ENCODE results near the gene ROR2. TPM values are rescaled to one million over a fixed set of nuclear protein-coding genes. Genes with fewer than 3 reads are reported as not detected.

ROR2 gene
- total and polyA plus RNA-seq, 2 experiments from 2014 or later, result 8.1 to 18.8 TPM

- no peaks in the 10 kb centered on the region for H3K9me2 ChIP-seq (ENCODE audit: insufficient read depth)
- peaks cover 8% of the 10 kb centered on the region for H3K4me1 ChIP-seq (ENCODE audit: insufficient read depth)
- DNase-seq (ENCODE audit: low spot score), result no peak
- no peaks in the 10 kb centered on the region for H4K20me1 ChIP-seq (replicated peaks; ENCODE audit: insufficient read depth)
- peaks cover 15% of the 10 kb centered on the region; the same call in 2 of the 3 replicates for H3K4me1 Mint-ChIP-seq
- H3K36me3 Mint-ChIP-seq (ENCODE audit: low read depth), result no peaks in the 10 kb centered on the region; the same call in 2 of the 3 replicates
- no peak overlapping the region for H2AFZ ChIP-seq
- no peak overlapping the region for H3K4me3 Mint-ChIP-seq
- H3K27ac ChIP-seq (ENCODE audit: low read depth), result no peak overlapping the region
- ATAC-seq, result no peak
- TF ChIP-seq NANOG (IDR thresholded peaks at IDR 0.05; ENCODE audit: borderline replicate concordance) (no peak), REST (IDR thresholded peaks at IDR 0.05; ENCODE audit: unreplicated experiment) (no peak), ZNF331 (CRISPR knock-in tag; IDR thresholded peaks at IDR 0.05; ENCODE audit: low read depth) (no peak), EZH2 (IDR thresholded peaks at IDR 0.05; ENCODE audit: low read depth, unreplicated experiment) (no peak), STAT1 (IDR thresholded peaks at IDR 0.05; ENCODE audit: unreplicated experiment) (no peak), EZH2phosphoT487 (IDR thresholded peaks at IDR 0.05; ENCODE audit: unreplicated experiment) (no peak), CREB1 (CRISPR knock-in tag; IDR thresholded peaks at IDR 0.05; ENCODE audit: low read depth) (no peak), JUNB (IDR thresholded peaks at IDR 0.05; ENCODE audit: unreplicated experiment) (no peak)
- H3K27ac Mint-ChIP-seq, result no peak overlapping the region
- H3K9me3 Mint-ChIP-seq, result peaks cover 6% of the 10 kb centered on the region
- no peaks in the 10 kb centered on the region for H3K36me3 ChIP-seq (ENCODE audit: insufficient read depth)
- H3F3A ChIP-seq (replicated peaks; ENCODE audit: low read depth), result no peaks in the 10 kb centered on the region
- H3K4me2 ChIP-seq, result no peak overlapping the region
- H3K27me3 ChIP-seq (ENCODE audit: insufficient read depth), result no peaks in the 10 kb centered on the region
- no peaks in the 10 kb centered on the region for H3K79me2 ChIP-seq (replicated peaks; ENCODE audit: insufficient read depth)
- H3K27me3 Mint-ChIP-seq (ENCODE audit: insufficient read depth, low read depth, poor library complexity), result peaks cover 5% of the 10 kb centered on the region
- H3K4me3 ChIP-seq, result no peak overlapping the region
Observed at GRCh38 chr9:91783411-91783810, 166.6 kb downstream of the ROR2 start.

- no peaks in the 10 kb centered on the region; the same call in 2 of the 3 replicates for H3K36me3 Mint-ChIP-seq (ENCODE audit: low read depth)
- TF ChIP-seq EZH2phosphoT487 (IDR thresholded peaks at IDR 0.05; ENCODE audit: unreplicated experiment) (no peak), ZNF331 (CRISPR knock-in tag; IDR thresholded peaks at IDR 0.05; ENCODE audit: low read depth) (no peak), REST (IDR thresholded peaks at IDR 0.05; ENCODE audit: unreplicated experiment) (no peak), CTCF (conservative IDR thresholded peaks at IDR 0.05; ENCODE audit: low read depth in 2 of 2) (no peak), STAT1 (IDR thresholded peaks at IDR 0.05; ENCODE audit: unreplicated experiment) (no peak), EZH2 (IDR thresholded peaks at IDR 0.05; ENCODE audit: low read depth, unreplicated experiment) (no peak), ZNF114 (CRISPR knock-in tag; IDR thresholded peaks at IDR 0.05) (no peak), NANOG (IDR thresholded peaks at IDR 0.05; ENCODE audit: borderline replicate concordance) (no peak), POLR2AphosphoS5 (IDR thresholded peaks at IDR 0.05; ENCODE audit: low read depth) (no peak), CREB1 (CRISPR knock-in tag; IDR thresholded peaks at IDR 0.05; ENCODE audit: low read depth) (no peak), JUNB (IDR thresholded peaks at IDR 0.05; ENCODE audit: unreplicated experiment) (no peak)
- TF ChIP-seq, protein P1, sequence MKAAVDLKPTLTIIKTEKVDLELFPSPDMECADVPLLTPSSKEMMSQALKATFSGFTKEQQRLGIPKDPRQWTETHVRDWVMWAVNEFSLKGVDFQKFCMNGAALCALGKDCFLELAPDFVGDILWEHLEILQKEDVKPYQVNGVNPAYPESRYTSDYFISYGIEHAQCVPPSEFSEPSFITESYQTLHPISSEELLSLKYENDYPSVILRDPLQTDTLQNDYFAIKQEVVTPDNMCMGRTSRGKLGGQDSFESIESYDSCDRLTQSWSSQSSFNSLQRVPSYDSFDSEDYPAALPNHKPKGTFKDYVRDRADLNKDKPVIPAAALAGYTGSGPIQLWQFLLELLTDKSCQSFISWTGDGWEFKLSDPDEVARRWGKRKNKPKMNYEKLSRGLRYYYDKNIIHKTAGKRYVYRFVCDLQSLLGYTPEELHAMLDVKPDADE (IDR thresholded peaks at IDR 0.05), result no peak
Observed at GRCh38 chr9:91782708-91783214, 167.3 kb downstream of the ROR2 start.

More at GRCh38 chr9:91782708-91783214, 167.3 kb downstream of the ROR2 start:
- DNase-seq (ENCODE audit: low spot score) (no peak), ATAC-seq (no peak)
- Histone ChIP-seq H3F3A (replicated peaks; ENCODE audit: low read depth) (no peaks in the 10 kb centered on the region), H3K27me3 (ENCODE audit: insufficient read depth) (no peaks in the 10 kb centered on the region), H2AFZ (no peak overlapping the region), H3K79me2 (replicated peaks; ENCODE audit: insufficient read depth) (no peaks in the 10 kb centered on the region), H3K9me2 (ENCODE audit: insufficient read depth) (no peaks in the 10 kb centered on the region), H3K4me2 (no peak overlapping the region), H3K36me3 (ENCODE audit: insufficient read depth) (no peaks in the 10 kb centered on the region), H3K4me1 (ENCODE audit: insufficient read depth) (peaks cover 8% of the 10 kb centered on the region), H4K20me1 (replicated peaks; ENCODE audit: insufficient read depth) (no peaks in the 10 kb centered on the region), H3K4me3 (no peak overlapping the region), H3K27ac (ENCODE audit: low read depth) (no peak overlapping the region)
- Mint-ChIP-seq H3K4me1 (peaks cover 15% of the 10 kb centered on the region; the same call in 2 of the 3 replicates), H3K9me3 (peaks cover 3% of the 10 kb centered on the region; the same call in 2 of the 3 replicates), H3K27me3 (ENCODE audit: insufficient read depth, low read depth, poor library complexity) (peaks cover 5% of the 10 kb centered on the region), H3K27ac (no peak overlapping the region), H3K4me3 (no peak overlapping the region; the same call in 2 of the 3 replicates)

Data from GM23338 (cell line).